GM19351 (cell line): ENCODE results near the gene ZNF750.

ENCODE experiments used
- ATAC-seq: cut with Tn5 transposase; IDR thresholded peaks from one replicate; pipeline ENCODE4 v1.9.1; 2021; ENCODE audit warnings: mild to moderate bottlenecking, moderate library complexity; ENCODE audit not compliant: unreplicated experiment

ZNF750 gene

DNA sequence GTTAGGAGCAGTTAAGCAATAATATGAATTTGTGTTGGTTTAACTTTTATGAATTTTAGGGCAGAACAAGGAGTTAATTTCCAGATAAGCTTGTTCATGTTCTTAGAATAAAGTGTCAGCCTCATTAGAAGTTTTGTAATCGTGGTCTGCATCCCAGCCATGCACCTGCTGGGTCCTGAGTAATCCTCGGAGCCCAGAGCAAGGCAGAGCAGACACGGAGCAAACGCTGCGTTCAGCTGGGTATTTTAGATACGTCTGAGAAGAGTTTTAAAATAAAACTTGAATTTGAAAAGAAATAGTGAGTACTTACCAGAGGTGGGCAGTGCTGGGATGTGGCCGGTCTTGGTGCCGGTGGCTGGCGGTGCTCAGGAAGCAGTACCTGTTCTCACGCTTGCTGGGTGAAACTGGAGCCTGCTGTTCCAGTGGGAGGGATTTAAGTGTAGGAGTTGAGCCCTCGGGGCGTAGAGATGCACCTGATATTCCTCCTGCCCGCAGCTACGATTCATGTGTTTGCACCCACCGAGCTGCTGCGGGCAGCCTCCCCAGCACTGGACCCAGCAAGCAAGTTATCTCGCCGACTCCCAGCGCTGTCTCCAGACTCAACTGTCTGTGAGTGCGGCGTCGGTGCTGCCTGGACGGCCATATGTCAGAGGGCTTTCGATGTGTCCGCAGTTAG, at the start of gene ZNF750:
Gene ZNF750, minus strand, starts transcription at position 406 of the 676 bp plus-strand sequence. CDS start 7,568 bp downstream, outside the sequence.
- ATAC-seq: no peak

DNA sequence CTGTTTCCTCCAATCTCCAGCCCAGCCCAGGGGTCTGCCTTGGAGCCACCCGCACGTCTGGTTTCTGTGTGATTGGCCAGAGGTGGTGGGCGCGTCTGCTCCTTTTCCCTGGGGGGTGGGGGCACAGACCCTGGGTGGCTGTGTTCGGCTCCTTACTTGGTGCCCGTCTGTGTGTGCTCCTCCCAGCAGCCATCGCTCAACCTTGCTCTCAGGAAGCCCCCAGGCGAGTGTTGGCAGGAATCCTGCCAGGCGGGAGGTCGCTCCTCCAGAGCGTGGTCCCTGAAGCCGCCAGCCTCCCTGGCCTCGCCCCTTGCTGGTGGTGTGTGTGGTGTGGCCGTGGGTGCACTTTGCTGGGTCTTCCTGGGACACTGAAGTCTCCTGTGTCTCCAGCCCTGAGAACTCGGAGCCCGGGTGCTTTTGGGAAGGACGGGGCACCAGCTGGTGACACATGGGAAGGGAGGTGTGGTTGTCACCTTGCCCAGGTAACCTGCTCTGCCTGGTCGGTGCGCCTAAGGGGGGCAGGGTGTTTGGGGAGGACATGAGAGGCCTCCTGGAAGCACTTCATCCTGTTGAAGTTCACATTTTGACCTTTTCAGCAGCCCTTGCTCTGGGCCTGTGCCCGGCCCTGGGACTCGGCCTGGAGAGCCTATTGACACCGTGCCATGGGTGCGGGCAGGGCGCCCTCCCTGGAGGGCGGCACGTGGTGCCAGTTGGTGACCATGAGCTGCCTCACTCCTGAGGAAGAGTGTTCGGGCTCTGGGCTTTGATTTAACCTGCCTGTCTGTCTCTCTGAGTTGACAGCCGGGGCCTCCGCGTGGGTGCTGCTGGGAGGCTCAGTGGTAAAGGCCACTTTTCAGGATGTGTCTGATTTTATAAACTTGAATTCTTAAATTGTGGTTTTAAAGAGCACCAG, 49.0 kb upstream of the ZNF750 start:
- no peak for ATAC-seq

DNA sequence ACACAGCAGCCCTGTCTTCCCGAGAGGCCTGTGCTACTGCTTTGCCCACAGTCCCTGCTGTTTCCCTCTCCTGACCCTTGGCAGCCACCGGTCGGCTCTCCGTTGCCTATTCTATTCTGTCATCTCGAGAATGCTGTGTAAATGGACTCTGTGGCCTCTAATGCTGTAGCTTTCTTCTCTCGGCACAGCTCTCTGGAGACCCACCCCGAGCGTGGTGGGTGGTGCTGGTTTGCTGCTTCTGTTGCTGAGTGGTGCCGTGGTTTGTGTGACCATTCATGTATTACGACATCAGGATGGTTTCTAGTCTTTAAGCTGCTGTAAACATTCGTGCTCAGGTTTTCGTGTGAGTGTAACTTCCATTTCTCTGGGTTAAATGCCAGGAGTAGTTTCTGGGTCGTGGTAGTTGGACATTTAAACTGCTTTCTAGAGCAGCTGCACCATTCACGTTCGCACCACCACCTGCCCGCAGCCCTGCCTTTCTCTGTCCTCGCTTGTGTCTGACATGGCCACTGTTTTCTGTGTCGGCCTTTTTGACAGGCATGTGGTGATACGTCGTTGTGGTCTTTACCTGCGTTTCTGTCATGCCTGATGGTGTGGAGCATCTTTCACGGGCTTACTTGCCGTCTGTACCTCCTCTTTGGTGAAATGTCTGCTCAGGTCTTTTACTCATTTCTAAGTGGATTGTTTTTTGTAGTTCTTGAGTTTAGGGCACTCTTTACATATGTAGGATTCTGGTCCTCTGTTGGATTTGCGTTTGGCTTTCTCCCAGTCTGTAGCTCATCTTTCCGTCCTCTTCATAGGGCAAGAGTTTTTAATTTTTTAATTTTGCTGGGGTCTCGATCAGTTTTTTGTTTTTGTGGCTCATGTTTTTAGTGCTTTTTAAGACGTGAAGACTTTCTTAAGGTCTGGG, 47.7 kb upstream of the ZNF750 start:
- no peak for ATAC-seq

DNA sequence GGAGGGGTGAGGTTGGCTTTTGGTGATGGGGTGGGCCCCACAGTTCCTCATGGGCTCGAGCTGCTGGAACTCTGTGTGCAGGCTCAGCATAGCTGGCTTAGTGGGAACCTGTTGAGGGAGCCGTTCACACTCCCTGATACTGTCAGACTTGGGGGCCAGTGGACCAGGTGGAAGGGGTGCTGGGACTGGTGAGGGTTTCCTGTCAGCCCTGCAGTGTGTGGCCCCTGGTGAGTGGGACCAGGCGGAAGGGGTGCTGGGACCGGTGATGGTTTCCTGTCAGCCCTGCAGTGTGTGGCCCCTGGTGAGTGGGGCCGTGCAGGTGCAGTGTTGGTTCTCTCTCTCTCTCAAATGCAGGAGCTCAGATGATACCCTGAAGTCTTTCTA, 45.1 kb upstream of the ZNF750 start:
- ATAC-seq: no peak

DNA sequence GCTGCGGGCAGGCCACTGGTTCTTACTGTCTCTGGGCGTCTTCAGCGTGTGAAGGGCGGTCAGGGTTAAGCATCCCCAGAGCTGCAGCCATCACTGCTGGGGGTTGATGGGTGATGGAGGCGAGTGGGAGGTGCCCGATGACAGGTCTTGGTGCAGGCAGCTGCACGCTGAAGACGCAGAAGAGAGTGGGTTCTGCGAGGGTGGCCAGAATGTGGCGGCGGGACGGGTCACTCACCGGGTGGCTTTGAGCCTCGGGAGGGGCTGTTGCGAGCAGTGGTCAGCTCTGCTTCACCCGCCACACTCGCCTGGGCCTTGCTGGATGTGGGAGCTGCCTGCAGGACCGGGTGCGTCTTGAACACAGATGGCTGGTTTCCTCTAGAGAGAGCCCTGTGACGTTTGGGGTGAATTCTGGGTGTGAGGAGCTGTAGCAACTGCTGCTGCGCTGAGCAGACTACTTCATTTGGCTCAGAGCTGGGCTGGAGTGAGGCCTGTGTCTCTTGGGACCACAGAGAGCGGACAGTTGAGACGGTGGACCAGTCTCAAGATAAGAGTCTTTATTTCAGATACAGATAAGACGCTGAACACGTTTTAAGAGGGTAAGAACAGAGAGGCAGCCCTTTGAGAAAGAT, 44.6 kb upstream of the ZNF750 start:
- ATAC-seq: no peak

GRCh38 chr17:82883419-82884031, 43.7 kb upstream of the ZNF750 start:
- ATAC-seq: no peak

- ATAC-seq: no peak
Measured at GRCh38 chr17:82882715-82883418, 43.0 kb upstream of the ZNF750 start.

- no peak for ATAC-seq
Measured at GRCh38 chr17:82881900-82882714, 42.3 kb upstream of the ZNF750 start.

- no peak for ATAC-seq
Measured at GRCh38 chr17:82881324-82881823, 41.6 kb upstream of the ZNF750 start.

GRCh38 chr17:82880620-82881323, 41.0 kb upstream of the ZNF750 start:
- no peak for ATAC-seq

DNA sequence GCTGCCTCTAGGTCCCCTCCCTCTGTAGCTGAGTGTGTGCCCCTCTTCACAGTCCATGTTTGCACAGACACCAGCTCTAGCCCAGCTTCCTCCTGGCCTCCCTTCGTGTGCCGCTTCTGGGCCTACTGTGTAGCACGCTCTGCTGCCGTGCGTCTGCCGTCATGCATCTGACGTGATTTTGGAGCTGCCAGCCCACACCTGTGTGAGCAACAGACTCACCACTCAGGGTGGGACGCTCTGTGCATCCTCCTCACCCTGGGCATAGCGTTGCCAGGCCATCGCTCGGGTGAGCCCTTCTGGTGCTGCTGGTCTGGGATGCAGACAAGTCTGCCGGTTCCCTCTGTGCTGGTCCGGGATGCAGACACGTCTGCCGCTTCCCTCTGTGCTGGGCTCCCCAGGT, 39.4 kb upstream of the ZNF750 start:
- ATAC-seq: no peak

- ATAC-seq: no peak
Measured at GRCh38 chr17:82878527-82878926, 38.7 kb upstream of the ZNF750 start.

DNA sequence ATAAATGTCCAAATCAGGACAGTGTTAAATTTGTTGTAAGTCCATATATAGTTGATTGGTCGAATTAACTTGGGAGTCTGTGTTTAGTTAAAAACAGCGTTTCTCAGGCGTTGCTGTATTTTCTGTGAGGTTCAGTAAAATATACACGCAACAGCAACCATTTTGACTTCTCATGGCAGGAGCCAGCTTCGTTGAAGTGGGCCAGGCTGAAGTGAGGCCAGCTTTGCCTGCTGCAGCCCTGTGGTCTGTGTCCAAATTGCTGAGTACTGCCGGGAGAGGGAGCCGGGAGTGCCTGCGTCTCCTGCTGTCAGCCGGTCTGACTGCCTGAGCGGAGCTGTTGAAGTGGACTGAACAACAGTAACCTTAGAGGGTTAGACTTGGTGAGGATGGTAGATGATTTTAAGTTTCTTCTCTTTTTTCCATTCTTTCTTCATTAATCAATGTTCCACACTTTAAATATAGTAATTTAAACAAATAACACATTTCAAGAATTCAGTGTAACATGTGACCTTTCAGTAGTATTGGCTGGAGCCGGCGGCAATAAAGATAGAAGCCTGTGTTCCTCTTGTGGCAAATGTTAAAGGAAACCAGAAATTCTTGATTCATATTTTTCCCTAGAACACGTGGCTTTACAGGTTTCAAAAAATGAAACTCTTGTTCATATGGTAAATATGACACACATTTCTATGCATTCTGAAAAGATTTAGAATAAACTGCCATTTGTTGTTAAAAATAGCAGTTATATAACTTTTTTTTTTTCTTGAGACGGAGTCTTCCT, 37.0 kb upstream of the ZNF750 start:
- ATAC-seq: no peak

DNA sequence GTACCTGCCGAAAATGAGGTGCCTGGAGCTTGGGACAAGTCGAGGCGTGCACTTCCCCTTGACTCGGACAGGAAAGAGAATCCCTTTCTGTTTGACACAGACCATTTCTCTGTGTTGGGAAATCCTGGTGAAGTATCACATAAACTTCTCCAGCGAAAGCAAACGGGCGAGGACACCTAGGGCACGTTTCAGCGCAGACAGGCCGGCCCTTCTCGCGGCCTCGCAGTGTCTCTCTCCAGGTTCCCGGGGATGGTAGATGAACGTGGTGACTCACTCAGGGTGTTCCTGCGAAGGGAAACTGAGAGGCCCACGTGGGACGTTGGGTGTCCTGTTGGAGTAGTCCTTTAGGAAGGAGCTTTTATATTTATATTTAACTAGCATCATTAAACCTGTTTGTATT, 36.3 kb upstream of the ZNF750 start:
- no peak for ATAC-seq

- ATAC-seq: no peak
Measured at GRCh38 chr17:82875407-82875856, 35.6 kb upstream of the ZNF750 start.

DNA sequence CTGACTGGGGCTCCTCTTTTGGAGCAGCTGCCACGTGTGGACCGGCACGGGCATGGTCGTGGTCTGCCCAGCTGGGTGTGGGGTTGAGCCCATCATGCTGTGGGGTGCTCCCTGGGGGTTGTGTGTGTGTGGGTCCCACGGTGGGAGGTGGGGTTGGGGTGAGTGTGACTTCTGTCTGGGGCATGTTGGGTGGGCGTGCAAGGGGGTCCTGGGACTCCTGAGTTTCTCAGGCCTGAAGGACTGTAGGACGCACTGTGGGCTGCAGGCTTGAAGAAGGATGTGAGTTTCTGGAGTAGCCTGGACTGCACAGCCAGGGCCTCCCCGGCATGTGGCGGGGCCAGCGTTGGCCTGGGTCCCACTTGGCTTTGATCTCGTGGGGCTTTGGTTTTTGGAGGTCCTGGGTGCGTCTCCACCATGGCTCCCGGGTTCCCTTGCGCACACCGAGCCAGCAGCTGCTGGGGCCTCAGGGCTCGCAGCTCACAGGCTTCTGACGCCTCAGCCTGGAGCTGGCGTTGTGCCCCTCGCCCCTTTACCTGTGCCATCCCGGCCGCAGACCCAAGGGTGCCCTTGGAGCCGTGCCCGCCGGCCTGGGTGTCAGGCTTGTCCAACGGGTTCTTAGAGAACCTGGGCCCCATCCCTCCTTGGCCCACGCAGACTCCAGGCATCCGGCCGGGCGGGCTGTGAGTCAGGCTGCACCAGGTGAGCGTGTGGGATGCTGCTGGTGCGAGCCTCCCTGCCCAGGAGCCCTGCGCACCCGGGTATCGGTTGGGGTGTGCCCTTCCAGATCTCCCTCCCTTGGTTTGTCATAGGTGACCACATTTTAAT, 34.4 kb upstream of the ZNF750 start:
- no peak for ATAC-seq
